Colonic mucosa (tissue), 4 donors: Measurements from ENCODE around the gene SLC25A12. TPM values are rescaled to one million over a fixed set of nuclear protein-coding genes. Genes with fewer than 3 reads are reported as not detected.
A peak's percentile ranks its signal among the peaks of the same experiment; 100 is the strongest.

Experiments
- DNase-seq: peaks from one replicate; pipeline ENCODE4 v3.0.0-alpha.2; 2020
- H3K27ac ChIP-seq: fragments of 200-600 bp; one replicate; pipeline ENCODE4 v1.8.0; 2021
- H3K27me3 ChIP-seq: fragments of 200-600 bp; one replicate; pipeline ENCODE4 v1.8.0; 2021
- H3K36me3 ChIP-seq: fragments of 200-600 bp; one replicate; pipeline ENCODE4 v1.8.0; 2021
- H3K4me1 ChIP-seq: fragments of 200-600 bp; one replicate; pipeline ENCODE4 v1.8.0; 2021; ENCODE audit warnings: mild to moderate bottlenecking
- H3K4me3 ChIP-seq: fragments of 200-600 bp; one replicate; pipeline ENCODE4 v1.8.0; 2021
- H3K9ac ChIP-seq, 2 donors: one replicate each; pipeline ENCODE4 v1.7.0; 2013; ENCODE audit warnings: control low read depth in 2 of 2, low read depth in 2 of 2, low read length in 2 of 2
- H3K9me3 ChIP-seq: fragments of 200-600 bp; one replicate; pipeline ENCODE4 v1.8.0; 2021
- CTCF ChIP-seq: fragments of 200-600 bp; IDR thresholded peaks from one replicate; pipeline ENCODE4 v1.8.0; 2022; ENCODE audit warnings: antibody characterized with exemption, mild to moderate bottlenecking
- intact Hi-C: fragments of 100-400 bp; cut with DNase I; formaldehyde crosslinking; loops from one replicate; pipeline ENCODE4 v1.14.1; 2022
- total RNA-seq, 2 donors: library from RNA; stranded (reverse); fragmentation: NEBNext Ultra II Directional in 1 of 2; extraction: Animal tissue kit (Norgen Biotek cat#: 25700) in 1 of 2; gene quantifications; one replicate each; pipeline ENCODE4 v1.2.1, GENCODE V29; 2021
- donor health status: healthy.
- donor health status: DM: no; HTN: no; CAD: no.
- donor health status: DM: no; HTN: no; CAD: no.

Gene SLC25A12
- total RNA-seq, 2 donors from 2014 or later = 12.3 to 17.9 TPM

- intact Hi-C loops = no loop called here
- no peak overlapping the region for H3K27ac ChIP-seq
- H3K9ac ChIP-seq = no peak overlapping the region
- no peak for TF ChIP-seq CTCF
- DNase-seq = no peak
- H3K9me3 ChIP-seq = no peaks in the 10 kb centered on the region
- no peaks in the 10 kb centered on the region for H3K27me3 ChIP-seq
- no peaks in the 10 kb centered on the region for H3K36me3 ChIP-seq
- H3K4me1 ChIP-seq = peaks cover 7% of the 10 kb centered on the region
- H3K4me3 ChIP-seq = no peak overlapping the region
These were observed 30.3 kb upstream of the SLC25A12 start for GRCh38 chr2:171924170-171924942.

- TF ChIP-seq CTCF = no peak
- intact Hi-C loops = no loop called here
- peak overlapping the region; percentile 86 for H3K4me3 ChIP-seq
- H3K9ac ChIP-seq = peak overlapping the region; percentile 76 to 98
- no peaks in the 10 kb centered on the region for H3K9me3 ChIP-seq
- H3K27ac ChIP-seq = peak overlapping the region; percentile 90
- H3K36me3 ChIP-seq = no peaks in the 10 kb centered on the region
- DNase-seq = peak; percentile 27
- no peaks in the 10 kb centered on the region for H3K27me3 ChIP-seq
- H3K4me1 ChIP-seq = peaks cover 7% of the 10 kb centered on the region
These were observed 29.2 kb upstream of the SLC25A12 start for GRCh38 chr2:171923206-171923605.

- H3K4me3 ChIP-seq = peak within 1 kb of the TSS; percentile 86
- no peaks in the 10 kb centered on the region for H3K9me3 ChIP-seq
- intact Hi-C loops = no loop called here
- TF ChIP-seq CTCF = no peak
- no peaks in the 10 kb centered on the region for H3K27me3 ChIP-seq
- H3K4me1 ChIP-seq = peaks cover 7% of the 10 kb centered on the region
- no peaks in the 10 kb centered on the region for H3K36me3 ChIP-seq
- peak; percentile 99 for DNase-seq
- H3K27ac ChIP-seq = peak within 1 kb of the TSS; percentile 90
- peak within 1 kb of the TSS; percentile 76 to 98 for H3K9ac ChIP-seq
These were observed 28.4 kb upstream of the SLC25A12 start, which contains the start of gene HAT1 for GRCh38 chr2:171922230-171923022. Gene HAT1, plus strand, starts transcription at chr2:171922461. Its CDS starts 40 bp downstream, at chr2:171922501.

- H3K27ac ChIP-seq = peak overlapping the region; percentile 90
- H3K27me3 ChIP-seq = no peaks in the 10 kb centered on the region
- DNase-seq = no peak
- intact Hi-C loops = no loop called here
- peak overlapping the region; percentile 44 to 76 for H3K9ac ChIP-seq
- H3K4me3 ChIP-seq = peak overlapping the region; percentile 86
- H3K9me3 ChIP-seq = no peaks in the 10 kb centered on the region
- TF ChIP-seq CTCF = no peak
- no peaks in the 10 kb centered on the region for H3K36me3 ChIP-seq
- H3K4me1 ChIP-seq = peaks cover 7% of the 10 kb centered on the region
These were observed 27.9 kb upstream of the SLC25A12 start for GRCh38 chr2:171921970-171922229.

GRCh38 chr2:171919453-171919852 is 25.4 kb upstream of the SLC25A12 start:
- DNase-seq = no peak
- intact Hi-C loops = no loop called here
- Histone ChIP-seq H3K4me3 (no peak overlapping the region), H3K4me1 (peaks cover 7% of the 10 kb centered on the region), H3K27me3 (no peaks in the 10 kb centered on the region), H3K36me3 (no peaks in the 10 kb centered on the region), H3K9me3 (no peaks in the 10 kb centered on the region), H3K9ac (no peak overlapping the region), H3K27ac (no peak overlapping the region)
- no peak for TF ChIP-seq CTCF
